Breast epithelium (tissue), 4 donors: ENCODE data around the gene TMEM179. TPM values are rescaled to one million over a fixed set of nuclear protein-coding genes. Genes with fewer than 3 reads are reported as not detected.
"Not testable (repeated sequence)": the region's sequence is repeated elsewhere in the genome, so short reads cannot be mapped to it uniquely, and the experiment has no call there.

ENCODE experiments used
- DNase-seq, 2 donors: peaks; one replicate each; pipeline ENCODE4 v3.0.0-alpha.2; 2019; ENCODE audit warnings: low spot score in 2 of 2
- H3K27ac ChIP-seq, 2 donors: fragments of 200-600 bp; sonication (generic) in 1 of 2; one replicate each; pipeline ENCODE4 v1.5.1; 2016 to 2019; ENCODE audit warnings: mild to moderate bottlenecking in 1 of 2
- H3K27me3 ChIP-seq, 2 donors: fragments of 200-600 bp; sonication (generic) in 1 of 2; one replicate each; pipeline versions ENCODE4 v1.5.1 to v1.6.0; 2017 to 2019; ENCODE audit warnings: control low read depth in 1 of 2, mild to moderate bottlenecking in 1 of 2
- H3K36me3 ChIP-seq: fragments of 200-600 bp; one replicate; pipeline ENCODE4 v1.5.1; 2019
- H3K4me1 ChIP-seq, 2 donors: fragments of 200-600 bp; sonication (generic); one replicate each; pipeline ENCODE4 v1.5.1; 2016 to 2019; ENCODE audit warnings: control low read depth in 1 of 2
- H3K4me3 ChIP-seq, 3 donors: fragments of 200-600 bp; sonication (generic); 1 replicate in 2 of 3; 2 replicates in 1 of 3; pipeline ENCODE4 v1.5.1; 2016 to 2019; ENCODE audit warnings: mild to moderate bottlenecking in 3 of 3, moderate library complexity in 2 of 3
- H3K9me3 ChIP-seq, 2 donors: fragments of 200-600 bp; sonication (generic) in 1 of 2; one replicate each; pipeline ENCODE4 v1.5.1; 2016 to 2019; ENCODE audit warnings: control low read depth in 1 of 2
- CTCF ChIP-seq, 3 donors: fragments of 450-650 bp; IDR thresholded peaks; one replicate each; pipeline ENCODE4 v1.5.1; 2016 to 2017; ENCODE audit warnings: antibody characterized with exemption in 3 of 3, mild to moderate bottlenecking in 3 of 3, moderate library complexity in 3 of 3
- POLR2A ChIP-seq: fragments of 450-650 bp; IDR thresholded peaks from one replicate; pipeline ENCODE4 v1.6.1; 2016; ENCODE audit warnings: antibody characterized with exemption, mild to moderate bottlenecking, moderate library complexity
- POLR2AphosphoS5 ChIP-seq, 3 donors: sonication (generic); formaldehyde crosslinking; IDR thresholded peaks; one replicate each; pipeline ENCODE4 v1.6.1; 2017; ENCODE audit warnings: antibody characterized with exemption in 3 of 3
- intact Hi-C: fragments of 100-400 bp; cut with DNase I; formaldehyde crosslinking; loops from one replicate; pipeline ENCODE4 v1.15.1; 2023; ENCODE audit warnings: low total_unique reads
- total RNA-seq, 3 donors: library from RNA; depleted of rRNA; stranded (reverse); fragments of >200 nt; gene quantifications; one replicate each; pipeline ENCODE4 v1.1.0, GENCODE V29; 2016

Gene TMEM179
- total RNA-seq = not detected

- Histone ChIP-seq H3K27me3 (peaks cover 0 to 70% of the 10 kb centered on the region in 2 donors), H3K4me3 (peak within 1 kb of the TSS in 2 of 3 donors; percentile 11 to 46), H3K9me3 (no peaks in the 10 kb centered on the region), H3K4me1 (no peaks in the 10 kb centered on the region), H3K36me3 (no peaks in the 10 kb centered on the region), H3K27ac (no peak within 1 kb of the TSS)
- TF ChIP-seq POLR2AphosphoS5 (IDR thresholded peaks at IDR 0.05) = no peak
- no peak for TF ChIP-seq POLR2A
- TF ChIP-seq CTCF (IDR thresholded peaks at IDR 0.05) = no peak
- DNase-seq = no peak
- intact Hi-C loops = no loop called here
Observed at GRCh38 chr14:104604458-104605449, at the start of gene TMEM179. Gene TMEM179 (minus strand): TSS chr14:104604772. CDS start chr14:104604741, 31 bp downstream.

DNA sequence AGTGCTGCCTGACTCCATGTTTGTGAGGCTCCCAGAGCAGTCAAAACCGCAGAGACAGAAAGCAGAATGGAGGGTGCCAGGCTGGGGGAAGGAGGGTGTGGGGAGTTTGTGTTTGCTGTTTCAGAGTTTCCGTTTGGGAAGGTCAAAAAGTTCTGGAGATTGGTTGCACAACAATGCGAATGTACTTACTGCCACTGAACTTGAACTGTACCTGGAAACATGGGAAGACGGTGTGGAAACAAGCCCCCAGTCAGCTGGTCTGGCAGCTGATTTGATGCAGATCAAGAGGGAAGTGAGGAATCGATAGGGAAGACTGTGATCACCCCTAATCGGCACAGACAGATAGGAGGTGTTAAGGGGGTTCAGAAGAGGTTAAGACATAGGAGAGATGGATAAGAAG lies 49.5 kb upstream of the TMEM179 start:
- intact Hi-C loops = loop anchor here (10.0 kb wide), 1 partner anchor 51 kb away; no protein-coding TSS in a partner anchor
- H3K9me3 ChIP-seq = no peaks in the 10 kb centered on the region
- no peak overlapping the region for H3K4me3 ChIP-seq
- H3K27ac ChIP-seq = no peak overlapping the region
- no peaks in the 10 kb centered on the region for H3K36me3 ChIP-seq
- no peaks in the 10 kb centered on the region for H3K27me3 ChIP-seq
- no peaks in the 10 kb centered on the region for H3K4me1 ChIP-seq
- no peak for DNase-seq
- TF ChIP-seq CTCF (IDR thresholded peaks at IDR 0.05) (no peak), POLR2AphosphoS5 (IDR thresholded peaks at IDR 0.05) (no peak), POLR2A (no peak)

DNA sequence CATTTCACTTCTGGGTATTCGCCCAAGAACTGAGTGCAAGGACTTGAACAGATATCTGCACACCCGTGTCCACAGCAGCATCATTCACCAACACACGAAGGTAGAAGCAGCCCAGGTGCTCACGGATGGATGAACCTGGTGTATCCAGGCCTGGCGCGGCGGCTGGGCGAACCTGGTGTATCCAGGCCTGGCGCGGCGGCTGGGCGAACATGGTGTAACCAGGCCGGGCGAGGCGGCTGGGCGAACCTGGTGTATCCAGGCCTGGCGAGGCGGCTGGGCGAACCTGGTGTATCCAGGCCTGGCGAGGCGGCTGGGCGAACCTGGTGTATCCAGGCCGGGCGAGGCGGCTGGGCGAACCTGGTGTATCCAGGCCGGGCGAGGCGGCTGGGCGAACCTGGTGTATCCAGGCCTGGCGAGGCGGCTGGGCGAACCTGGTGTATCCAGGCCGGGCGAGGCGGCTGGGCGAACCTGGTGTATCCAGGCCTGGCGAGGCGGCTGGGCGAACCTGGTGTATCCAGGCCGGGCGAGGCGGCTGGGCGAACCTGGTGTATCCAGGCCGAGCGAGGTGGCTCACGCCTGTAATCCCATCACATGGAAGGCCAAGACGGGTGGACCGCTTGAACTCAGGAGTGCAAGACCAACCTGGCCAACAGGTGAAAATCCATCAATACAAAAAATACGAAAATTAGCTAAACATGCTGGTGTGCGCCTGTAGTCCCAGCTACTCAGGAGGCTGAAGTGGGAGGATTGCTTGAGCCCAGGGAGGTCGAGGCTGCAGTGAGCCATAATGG lies 48.8 kb upstream of the TMEM179 start:
- H3K27ac ChIP-seq, DNase-seq, H3K4me3 ChIP-seq, H3K4me1 ChIP-seq, H3K9me3 ChIP-seq, H3K27me3 ChIP-seq, H3K36me3 ChIP-seq: not testable (repeated sequence)
- intact Hi-C loops = loop anchor here (10.0 kb wide), 1 partner anchor 51 kb away; no protein-coding TSS in a partner anchor

GRCh38 chr14:104652386-104652785 lies 47.8 kb upstream of the TMEM179 start:
- no peaks in the 10 kb centered on the region for H3K9me3 ChIP-seq
- TF ChIP-seq POLR2AphosphoS5 (IDR thresholded peaks at IDR 0.05) (no peak), POLR2A (no peak), CTCF (IDR thresholded peaks at IDR 0.05) (no peak)

DNA sequence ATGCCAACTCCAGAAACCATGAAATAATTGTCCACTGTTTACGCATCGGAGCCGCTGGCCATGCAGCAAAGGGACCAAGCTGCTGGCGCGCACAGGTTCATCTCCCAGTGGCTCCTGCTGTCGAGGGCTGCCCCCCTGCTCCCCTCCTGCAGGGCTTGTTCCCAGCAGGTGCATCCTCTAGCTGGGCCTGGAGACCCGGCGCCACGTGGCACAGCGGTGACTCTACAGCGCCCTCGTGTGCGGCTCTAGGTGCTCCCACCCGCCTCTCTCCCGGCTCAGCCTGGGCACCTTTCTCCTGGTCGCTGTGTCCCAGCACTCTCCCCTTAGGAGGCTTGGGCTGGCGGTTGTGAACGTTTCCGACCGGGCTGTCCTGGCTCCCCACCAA lies 47.3 kb upstream of the TMEM179 start:
- no peaks in the 10 kb centered on the region for H3K36me3 ChIP-seq
- H3K9me3 ChIP-seq = no peaks in the 10 kb centered on the region
- TF ChIP-seq POLR2A (no peak), POLR2AphosphoS5 (IDR thresholded peaks at IDR 0.05) (no peak), CTCF (IDR thresholded peaks at IDR 0.05) (no peak)
- H3K4me3 ChIP-seq = no peak overlapping the region
- H3K4me1 ChIP-seq = no peaks in the 10 kb centered on the region
- no peaks in the 10 kb centered on the region for H3K27me3 ChIP-seq
- intact Hi-C loops = loop anchor here (10.0 kb wide), 1 partner anchor 53 kb away; no protein-coding TSS in a partner anchor
- no peak overlapping the region for H3K27ac ChIP-seq
- DNase-seq = no peak

More at GRCh38 chr14:104652386-104652785, 47.8 kb upstream of the TMEM179 start:
- Histone ChIP-seq H3K36me3 (no peaks in the 10 kb centered on the region), H3K27ac (no peak overlapping the region), H3K27me3 (no peaks in the 10 kb centered on the region), H3K4me1 (no peaks in the 10 kb centered on the region), H3K4me3 (no peak overlapping the region)
- no peak for DNase-seq
- intact Hi-C loops = loop anchor here (10.0 kb wide), 1 partner anchor 52 kb away; no protein-coding TSS in a partner anchor
